ENCODE data around the gene POU3F3. TPM values are rescaled to one million over a fixed set of nuclear protein-coding genes. Genes with fewer than 3 reads are reported as not detected.

Gene POU3F3
- total and polyA plus RNA-seq, 2 of the 8 experiments (the other 6 are each of a cell fraction or from before 2014, with no cell fraction given): 0.09 TPM; not detected in 1

- TF ChIP-seq, protein P1, sequence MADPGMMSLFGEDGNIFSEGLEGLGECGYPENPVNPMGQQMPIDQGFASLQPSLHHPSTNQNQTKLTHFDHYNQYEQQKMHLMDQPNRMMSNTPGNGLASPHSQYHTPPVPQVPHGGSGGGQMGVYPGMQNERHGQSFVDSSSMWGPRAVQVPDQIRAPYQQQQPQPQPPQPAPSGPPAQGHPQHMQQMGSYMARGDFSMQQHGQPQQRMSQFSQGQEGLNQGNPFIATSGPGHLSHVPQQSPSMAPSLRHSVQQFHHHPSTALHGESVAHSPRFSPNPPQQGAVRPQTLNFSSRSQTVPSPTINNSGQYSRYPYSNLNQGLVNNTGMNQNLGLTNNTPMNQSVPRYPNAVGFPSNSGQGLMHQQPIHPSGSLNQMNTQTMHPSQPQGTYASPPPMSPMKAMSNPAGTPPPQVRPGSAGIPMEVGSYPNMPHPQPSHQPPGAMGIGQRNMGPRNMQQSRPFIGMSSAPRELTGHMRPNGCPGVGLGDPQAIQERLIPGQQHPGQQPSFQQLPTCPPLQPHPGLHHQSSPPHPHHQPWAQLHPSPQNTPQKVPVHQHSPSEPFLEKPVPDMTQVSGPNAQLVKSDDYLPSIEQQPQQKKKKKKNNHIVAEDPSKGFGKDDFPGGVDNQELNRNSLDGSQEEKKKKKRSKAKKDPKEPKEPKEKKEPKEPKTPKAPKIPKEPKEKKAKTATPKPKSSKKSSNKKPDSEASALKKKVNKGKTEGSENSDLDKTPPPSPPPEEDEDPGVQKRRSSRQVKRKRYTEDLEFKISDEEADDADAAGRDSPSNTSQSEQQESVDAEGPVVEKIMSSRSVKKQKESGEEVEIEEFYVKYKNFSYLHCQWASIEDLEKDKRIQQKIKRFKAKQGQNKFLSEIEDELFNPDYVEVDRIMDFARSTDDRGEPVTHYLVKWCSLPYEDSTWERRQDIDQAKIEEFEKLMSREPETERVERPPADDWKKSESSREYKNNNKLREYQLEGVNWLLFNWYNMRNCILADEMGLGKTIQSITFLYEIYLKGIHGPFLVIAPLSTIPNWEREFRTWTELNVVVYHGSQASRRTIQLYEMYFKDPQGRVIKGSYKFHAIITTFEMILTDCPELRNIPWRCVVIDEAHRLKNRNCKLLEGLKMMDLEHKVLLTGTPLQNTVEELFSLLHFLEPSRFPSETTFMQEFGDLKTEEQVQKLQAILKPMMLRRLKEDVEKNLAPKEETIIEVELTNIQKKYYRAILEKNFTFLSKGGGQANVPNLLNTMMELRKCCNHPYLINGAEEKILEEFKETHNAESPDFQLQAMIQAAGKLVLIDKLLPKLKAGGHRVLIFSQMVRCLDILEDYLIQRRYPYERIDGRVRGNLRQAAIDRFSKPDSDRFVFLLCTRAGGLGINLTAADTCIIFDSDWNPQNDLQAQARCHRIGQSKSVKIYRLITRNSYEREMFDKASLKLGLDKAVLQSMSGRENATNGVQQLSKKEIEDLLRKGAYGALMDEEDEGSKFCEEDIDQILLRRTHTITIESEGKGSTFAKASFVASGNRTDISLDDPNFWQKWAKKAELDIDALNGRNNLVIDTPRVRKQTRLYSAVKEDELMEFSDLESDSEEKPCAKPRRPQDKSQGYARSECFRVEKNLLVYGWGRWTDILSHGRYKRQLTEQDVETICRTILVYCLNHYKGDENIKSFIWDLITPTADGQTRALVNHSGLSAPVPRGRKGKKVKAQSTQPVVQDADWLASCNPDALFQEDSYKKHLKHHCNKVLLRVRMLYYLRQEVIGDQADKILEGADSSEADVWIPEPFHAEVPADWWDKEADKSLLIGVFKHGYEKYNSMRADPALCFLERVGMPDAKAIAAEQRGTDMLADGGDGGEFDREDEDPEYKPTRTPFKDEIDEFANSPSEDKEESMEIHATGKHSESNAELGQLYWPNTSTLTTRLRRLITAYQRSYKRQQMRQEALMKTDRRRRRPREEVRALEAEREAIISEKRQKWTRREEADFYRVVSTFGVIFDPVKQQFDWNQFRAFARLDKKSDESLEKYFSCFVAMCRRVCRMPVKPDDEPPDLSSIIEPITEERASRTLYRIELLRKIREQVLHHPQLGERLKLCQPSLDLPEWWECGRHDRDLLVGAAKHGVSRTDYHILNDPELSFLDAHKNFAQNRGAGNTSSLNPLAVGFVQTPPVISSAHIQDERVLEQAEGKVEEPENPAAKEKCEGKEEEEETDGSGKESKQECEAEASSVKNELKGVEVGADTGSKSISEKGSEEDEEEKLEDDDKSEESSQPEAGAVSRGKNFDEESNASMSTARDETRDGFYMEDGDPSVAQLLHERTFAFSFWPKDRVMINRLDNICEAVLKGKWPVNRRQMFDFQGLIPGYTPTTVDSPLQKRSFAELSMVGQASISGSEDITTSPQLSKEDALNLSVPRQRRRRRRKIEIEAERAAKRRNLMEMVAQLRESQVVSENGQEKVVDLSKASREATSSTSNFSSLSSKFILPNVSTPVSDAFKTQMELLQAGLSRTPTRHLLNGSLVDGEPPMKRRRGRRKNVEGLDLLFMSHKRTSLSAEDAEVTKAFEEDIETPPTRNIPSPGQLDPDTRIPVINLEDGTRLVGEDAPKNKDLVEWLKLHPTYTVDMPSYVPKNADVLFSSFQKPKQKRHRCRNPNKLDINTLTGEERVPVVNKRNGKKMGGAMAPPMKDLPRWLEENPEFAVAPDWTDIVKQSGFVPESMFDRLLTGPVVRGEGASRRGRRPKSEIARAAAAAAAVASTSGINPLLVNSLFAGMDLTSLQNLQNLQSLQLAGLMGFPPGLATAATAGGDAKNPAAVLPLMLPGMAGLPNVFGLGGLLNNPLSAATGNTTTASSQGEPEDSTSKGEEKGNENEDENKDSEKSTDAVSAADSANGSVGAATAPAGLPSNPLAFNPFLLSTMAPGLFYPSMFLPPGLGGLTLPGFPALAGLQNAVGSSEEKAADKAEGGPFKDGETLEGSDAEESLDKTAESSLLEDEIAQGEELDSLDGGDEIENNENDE (IDR thresholded peaks at IDR 0.05; ENCODE audit: insufficient replicate concordance, low read length): no peak
- TF ChIP-seq SUZ12 (IDR thresholded peaks at IDR 0.05; ENCODE audit: low read length) (peak; percentile 92), NRF1 (IDR thresholded peaks at IDR 0.05; ENCODE audit: low read depth, low read length) (no peak), HDAC6 (IDR thresholded peaks at IDR 0.05; ENCODE audit: low read depth, low read length) (no peak), ZNF274 (IDR thresholded peaks at IDR 0.05; ENCODE audit: borderline replicate concordance, extremely low read depth, low read length) (no peak), CTBP2 (IDR thresholded peaks at IDR 0.05; ENCODE audit: borderline replicate concordance, insufficient read depth, insufficient read length, low read length) (peak; percentile 14)
Observed at GRCh38 chr2:104852090-104852666, 1.7 kb upstream of the POU3F3 start (continued).
